ENCODE results near the gene AKR1C2.
"Not testable (repeated sequence)": the region's sequence is repeated elsewhere in the genome, so short reads cannot be mapped to it uniquely, and the experiment has no call there.

The AKR1C2 gene

DNA sequence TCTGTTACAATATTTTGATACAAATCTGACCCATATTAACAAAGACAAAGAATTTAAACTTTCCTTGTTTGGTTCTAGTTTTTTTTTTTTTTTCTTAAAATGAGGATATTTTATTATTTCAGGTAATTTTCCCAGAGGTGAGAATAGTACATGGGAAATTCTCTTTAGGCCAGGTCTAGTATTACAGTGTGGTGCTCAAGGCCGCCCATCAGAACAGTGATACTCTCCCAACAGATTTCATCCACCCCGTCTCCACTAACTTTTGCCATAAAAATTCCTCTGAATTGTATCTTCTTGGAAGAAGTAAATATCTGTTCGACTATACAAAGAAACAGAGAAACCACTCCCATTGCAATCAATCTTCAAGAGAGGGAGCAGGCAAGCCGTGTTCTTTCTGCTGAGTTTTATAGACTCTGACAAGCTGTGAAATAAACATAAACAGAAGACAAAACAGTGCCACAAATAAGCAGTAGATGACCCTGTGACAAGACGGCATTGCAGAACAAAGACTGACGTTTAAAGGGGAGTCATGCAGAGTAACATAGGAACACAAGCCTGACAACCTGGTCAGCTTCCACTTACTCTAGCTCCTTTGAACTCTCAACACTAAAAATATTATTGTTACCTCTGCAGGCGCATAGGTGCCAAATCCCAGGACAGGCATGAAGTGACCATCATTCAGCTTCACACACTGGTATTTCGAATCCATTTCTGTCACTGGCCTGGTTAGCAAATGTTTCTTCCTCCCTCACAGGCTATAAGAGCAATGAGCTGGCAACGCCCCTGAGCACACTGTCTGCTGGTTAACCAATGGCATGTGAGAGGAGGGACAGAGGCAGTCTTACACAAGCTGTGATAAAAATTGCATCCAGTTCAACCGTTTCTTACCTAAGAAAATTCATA, at the start of gene AKR1C2:
AKR1C2 (minus strand) TSS at position 731 of the 903 bp plus-strand sequence; CDS start at position 709, 22 bp downstream.
- not testable (repeated sequence) for DNase-seq (ENCODE audit: low read depth in 3 of 3)

DNA sequence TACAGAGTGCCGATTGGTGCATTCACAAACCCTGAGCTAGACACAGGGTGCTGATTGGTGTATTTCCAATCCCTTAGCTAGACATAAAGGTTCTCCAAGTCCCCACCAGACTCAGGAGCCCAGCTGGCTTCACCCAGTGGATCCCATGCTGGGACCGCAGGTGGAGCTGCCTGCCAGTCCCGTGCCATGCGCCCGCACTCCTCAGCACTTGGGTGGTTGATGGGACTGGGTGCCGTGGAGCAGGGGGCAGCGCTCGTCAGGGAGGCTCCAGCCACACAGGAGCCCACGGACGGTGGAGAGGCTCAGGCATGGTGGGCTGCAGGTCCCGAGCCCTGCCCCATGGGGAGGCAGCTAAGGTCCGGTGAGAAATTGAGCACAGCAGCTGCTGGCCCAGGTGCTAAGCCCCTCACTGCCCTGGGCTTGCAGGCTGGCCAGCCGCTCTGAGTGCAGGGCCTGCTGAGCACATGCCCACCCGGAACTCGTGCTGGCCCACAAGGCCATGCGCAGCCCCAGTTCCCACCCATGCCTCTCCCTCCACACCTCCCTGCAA, 49.4 kb upstream of the AKR1C2 start:
- DNase-seq (ENCODE audit: low read depth in 3 of 3) = not testable (repeated sequence)

DNA sequence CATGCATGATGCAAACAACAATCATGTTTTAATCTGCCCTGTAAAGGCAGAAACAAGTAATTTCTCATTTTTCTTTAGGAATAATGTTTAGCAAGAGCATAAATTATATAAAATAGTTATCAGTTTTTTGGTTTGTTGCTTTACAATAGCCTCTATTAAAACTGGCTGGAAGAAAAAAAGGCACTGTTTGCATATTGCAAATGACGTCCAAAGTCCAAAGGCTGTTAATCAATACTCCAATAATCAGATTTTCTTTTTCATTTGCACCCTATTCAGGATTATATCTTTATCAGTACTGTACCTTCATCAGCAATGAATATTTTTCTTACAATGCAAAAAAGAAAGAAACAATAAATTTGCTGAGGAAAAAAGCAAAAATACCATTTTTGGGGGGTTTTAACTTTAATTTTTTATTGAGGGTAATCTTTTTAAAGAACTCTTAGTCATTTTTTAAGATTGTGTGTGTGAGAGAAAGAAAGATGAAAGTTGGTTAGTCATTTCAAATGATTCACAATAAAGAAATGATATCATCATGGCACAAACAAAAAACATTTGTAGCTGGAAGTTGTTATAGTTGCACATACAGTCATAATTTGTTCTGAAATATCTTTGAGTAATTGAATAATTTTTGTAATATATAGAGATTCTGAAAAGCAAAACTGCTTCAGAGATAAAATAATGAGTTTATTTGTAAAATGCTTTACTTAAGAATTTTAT, 44.4 kb upstream of the AKR1C2 start:
- no peak for DNase-seq (ENCODE audit: low read depth in 3 of 3)

DNA sequence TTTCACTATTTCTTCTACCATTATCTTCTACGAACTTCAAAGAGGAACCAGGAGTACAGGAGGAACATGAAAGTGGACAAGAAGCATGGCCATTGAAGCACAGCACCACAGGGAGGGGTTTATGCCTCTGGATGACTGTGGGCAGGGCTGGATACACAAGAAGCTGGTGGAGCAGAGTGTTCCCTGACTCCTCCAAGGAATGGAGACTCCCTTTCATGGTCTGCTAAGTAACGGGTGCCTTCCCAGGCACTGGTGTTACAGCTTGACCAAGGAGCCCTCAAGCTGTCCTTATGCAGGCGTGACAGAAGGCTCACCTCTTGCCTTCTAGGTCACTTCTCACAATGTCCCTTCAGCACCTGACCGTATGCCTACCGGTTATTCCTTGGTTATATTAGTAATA, 43.4 kb upstream of the AKR1C2 start:
- not testable (repeated sequence) for DNase-seq (ENCODE audit: low read depth in 3 of 3)

DNA sequence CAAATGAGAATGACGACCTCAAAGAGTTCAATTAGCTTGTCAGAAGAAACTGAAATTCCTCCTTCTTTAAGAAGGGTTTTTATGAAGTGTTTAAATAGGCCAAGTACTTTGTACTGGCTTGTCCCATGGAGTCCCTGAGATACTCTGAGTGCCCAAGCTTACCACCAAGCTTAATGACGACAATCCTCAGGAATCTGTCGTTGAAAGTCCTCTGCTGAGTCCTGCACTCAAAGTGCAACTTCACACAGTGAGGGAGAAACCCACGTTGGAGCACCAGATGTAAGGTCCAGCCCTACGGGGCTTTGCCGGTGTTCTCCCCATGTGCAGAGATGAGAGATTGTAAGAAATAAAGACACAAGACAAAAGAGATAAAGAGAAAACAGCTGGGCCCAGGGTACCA, 42.8 kb upstream of the AKR1C2 start:
- DNase-seq (ENCODE audit: low read depth in 3 of 3) = no peak

DNA sequence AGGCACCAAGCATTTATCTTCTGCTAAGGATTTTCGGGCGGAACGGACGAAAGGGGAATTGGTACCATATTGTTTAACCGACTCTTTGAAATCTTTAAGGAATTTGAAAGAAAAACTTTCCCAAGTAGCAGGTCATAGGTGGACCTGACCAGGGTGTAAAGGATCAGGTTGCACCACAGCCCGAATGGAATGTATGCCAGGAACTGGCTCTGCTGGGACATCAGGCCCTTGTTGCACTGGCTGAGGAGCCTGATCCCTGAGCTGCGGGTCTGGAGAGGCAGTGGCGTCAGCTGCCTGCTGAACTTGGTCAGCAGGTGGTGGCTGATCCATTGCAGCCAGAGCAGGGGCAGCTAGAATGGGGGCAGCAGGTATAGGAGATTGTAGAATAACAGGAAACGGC, 41.4 kb upstream of the AKR1C2 start:
- no peak for DNase-seq (ENCODE audit: low read depth in 3 of 3)

DNA sequence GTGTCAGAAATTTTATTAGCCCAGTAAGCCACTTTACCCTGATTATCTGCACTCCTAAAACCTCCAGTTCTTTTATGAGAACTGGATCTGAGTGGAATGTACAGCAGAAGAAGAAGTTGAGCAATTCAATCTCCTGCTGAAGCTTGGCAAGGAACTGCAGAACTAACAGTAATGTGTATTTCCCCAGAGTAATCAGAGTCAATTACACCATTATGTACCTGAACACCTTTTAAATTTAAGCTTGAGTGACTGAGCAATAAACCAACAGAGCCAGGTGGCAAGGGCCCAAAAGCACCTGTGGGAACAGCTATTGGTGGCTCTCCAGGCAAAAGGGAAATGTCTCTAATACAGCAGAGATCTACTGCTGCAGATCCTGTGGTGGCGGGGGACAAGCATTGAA, 40.1 kb upstream of the AKR1C2 start:
- no peak for DNase-seq (ENCODE audit: low read depth in 3 of 3)

DNA sequence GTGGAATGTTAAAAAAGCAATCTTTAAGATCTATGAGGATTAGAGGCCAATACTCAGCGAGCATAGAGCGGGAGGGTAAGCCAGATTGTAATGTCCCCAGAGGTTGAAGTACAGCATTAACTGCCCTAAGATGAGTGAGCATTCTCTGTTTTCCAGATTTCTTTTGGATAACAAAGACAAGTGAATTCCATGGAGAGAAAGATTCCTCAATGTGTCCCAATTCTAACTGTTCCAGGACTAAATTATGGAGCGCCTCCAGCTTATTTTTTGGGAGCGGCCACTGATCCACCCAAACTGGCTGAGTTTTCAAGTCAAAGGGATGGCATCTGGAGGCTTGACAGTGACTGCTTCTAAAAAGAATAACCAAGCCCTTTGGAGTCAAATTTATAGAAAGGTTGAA, 39.3 kb upstream of the AKR1C2 start:
- no peak for DNase-seq (ENCODE audit: low read depth in 3 of 3)

DNA sequence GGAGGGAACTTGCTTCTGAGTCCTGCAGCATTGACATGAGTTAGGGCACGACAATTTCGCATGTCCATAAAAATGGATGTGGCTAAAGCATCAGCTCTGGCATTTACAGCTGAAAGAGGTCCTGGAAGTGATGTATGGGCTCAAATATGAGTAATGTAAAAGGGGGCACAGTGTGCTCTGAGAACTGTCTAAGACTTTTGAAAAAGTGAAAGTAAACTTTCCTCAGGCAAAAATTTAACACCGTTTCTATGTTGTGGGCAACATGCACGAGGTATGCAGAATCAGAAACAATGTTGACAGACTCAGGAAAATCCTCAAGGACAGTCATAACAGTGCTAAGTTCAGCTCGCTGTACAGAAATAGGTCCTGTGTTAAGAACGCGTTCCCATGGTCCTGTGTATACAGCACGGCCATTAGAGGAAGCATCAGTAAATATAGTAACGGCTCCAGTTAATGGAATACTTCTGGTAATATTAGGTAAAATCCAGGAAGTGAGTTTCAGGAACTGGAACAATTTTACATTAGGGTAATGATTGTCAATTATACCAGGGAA, 37.9 kb upstream of the AKR1C2 start:
- no peak for DNase-seq (ENCODE audit: low read depth in 3 of 3)

DNA sequence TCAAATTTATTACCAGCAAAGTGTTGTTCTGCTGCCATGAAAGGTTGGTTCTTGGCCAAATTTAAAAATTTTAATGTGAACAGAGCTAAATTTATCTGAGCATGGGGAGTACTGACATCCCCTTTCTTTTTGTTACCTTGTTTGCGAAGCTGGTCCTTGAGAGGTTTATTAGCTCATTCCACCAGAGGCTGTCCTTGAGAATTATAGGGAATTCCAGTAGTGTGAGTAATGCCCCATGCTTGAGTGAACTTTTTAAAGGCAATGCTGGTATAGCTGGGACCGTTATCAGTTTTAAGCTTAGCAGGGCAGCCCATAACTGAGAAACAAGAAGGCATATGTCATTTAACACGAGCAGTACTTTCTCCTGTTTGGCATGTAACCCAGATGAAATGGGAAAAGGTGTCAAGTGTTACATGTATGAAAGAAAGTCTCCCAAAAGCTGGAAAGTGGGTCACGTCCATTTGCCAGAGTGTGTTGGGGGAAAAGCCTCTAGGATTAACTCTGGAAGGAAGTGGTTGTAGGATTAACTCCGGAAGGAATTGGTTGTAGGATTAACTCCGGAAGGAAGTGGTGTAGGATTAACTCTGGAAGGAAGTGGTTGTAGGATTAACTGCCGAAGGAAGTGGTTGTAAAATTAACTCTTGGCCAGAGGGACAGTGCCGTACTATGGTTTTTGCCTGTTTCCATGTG, 37.3 kb upstream of the AKR1C2 start:
- no peak for DNase-seq (ENCODE audit: low read depth in 3 of 3)

DNA sequence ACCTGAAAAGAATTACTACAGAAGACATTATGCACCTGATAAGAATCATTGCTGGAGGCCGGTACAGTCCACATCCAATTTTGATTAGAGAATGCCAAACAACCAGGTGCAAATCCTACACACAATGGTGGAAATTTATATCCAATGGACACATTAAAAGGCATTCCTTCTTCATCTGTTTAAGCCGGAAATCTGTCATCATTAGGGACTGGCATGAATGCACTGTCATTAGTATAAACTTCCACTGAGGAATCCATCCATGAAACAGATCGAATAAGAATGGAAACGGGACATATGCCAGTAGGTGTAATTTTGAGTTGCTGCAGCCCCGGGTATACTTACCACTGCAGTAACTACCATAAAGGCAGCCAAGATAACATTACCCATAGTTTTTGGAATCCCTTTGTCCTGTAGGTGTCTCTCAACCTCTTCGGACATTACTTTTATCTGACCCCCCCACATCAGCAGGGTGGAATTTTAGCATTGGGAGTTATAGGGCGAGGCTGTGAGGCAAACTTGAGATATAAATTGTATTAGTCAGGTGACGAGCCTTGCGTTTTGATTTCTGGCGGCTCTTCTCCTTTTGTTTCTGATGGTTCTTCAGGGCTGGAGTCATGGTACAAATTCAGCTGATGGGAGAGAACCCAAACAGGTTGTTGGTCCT, 36.5 kb upstream of the AKR1C2 start:
- no peak for DNase-seq (ENCODE audit: low read depth in 3 of 3)

DNA sequence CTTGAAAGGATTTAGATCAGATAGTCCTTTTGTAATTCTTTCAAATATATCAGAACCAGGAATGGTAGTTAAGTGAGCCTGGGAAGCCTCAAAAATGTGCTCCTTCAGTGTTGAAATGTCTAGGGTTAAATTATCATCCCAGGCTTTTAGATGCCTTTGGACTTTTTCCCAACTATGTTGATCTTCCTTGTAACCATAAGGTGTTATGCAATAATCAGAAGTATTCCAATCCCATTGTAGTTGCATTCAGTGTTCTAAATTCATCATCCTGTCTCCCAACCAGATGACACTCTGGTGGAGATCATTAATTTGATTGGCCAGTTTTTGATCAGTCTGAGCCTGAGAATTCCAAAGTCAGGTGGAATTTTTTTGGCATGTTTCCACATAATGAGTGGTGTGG, 35.1 kb upstream of the AKR1C2 start:
- no peak for DNase-seq (ENCODE audit: low read depth in 3 of 3)

DNA sequence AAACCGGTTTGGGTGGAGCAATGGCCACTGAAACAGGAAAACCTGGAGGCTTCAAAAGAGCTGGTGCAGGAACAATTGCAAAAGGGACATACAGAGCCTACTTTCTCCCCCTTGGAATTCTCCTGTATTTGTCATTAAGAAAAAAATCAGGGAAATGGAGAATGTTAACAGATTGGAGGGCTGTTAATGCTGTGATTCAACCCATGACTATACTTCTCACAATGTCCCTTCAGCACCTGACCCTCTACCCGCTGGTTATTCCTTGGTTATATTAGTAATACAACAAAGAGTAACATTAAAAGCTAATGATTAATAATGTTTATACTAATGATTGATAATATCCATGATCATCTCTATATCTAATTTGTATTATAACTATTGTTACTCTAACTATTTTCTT, 34.4 kb upstream of the AKR1C2 start:
- DNase-seq (ENCODE audit: low read depth in 3 of 3) = no peak

DNA sequence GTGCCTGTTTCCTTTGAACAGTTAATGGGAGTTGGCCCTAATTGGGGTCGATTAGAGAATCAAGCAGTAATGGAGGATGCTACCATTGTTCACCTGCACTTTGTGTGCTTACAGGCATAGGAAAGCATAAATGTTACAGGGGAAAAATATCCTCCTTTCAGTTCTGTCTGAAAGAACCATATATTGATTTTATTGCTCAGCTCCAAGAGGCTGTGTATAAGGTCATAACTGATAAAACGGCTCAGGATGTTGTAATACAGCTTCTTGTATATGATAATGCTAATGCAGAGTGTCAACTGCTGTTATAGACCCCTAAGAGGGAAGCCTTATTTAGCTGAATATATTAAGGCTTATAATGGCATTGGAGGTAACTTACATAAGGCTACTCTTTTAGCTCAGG, 32.9 kb upstream of the AKR1C2 start:
- DNase-seq (ENCODE audit: low read depth in 3 of 3) = no peak

DNA sequence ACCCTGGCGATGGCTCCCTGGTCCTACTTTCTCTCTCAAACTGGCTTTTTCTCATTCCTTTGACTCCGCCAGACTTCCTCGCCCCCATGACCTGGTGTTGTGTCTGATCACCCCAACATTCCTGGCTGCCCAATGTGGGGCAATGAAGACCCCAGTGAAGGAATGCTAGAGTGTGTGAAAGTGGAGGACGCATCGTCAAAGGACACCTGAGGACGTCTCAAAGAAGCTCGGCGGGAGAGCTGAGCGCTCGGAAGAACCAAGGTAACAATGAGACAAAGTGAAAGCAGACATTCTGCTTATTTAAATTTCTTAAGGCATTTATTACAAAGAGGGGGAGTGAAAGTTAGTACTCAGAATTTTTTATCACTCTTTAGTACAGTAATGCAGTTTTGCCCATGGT, 31.7 kb upstream of the AKR1C2 start:
- no peak for DNase-seq (ENCODE audit: low read depth in 3 of 3)

DNA sequence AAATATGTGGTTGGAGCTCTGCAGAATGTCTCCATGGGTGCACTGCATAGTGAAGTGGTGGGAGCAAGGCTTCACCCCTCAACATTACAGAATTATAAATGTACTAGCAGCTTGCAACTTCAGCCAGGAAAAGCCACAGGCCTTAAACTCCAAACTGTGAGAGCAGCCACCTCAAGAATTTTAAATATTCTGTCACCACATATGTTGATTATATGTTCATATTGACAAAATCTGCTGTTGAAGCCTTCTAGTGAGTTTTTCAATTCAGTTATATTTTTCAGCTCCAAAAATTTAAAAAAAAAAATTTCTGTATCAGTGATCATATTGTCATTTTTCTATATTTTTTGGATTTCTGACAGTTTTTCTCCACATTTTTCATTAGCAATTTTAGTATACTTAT, 30.9 kb upstream of the AKR1C2 start:
- no peak for DNase-seq (ENCODE audit: low read depth in 3 of 3)

DNA sequence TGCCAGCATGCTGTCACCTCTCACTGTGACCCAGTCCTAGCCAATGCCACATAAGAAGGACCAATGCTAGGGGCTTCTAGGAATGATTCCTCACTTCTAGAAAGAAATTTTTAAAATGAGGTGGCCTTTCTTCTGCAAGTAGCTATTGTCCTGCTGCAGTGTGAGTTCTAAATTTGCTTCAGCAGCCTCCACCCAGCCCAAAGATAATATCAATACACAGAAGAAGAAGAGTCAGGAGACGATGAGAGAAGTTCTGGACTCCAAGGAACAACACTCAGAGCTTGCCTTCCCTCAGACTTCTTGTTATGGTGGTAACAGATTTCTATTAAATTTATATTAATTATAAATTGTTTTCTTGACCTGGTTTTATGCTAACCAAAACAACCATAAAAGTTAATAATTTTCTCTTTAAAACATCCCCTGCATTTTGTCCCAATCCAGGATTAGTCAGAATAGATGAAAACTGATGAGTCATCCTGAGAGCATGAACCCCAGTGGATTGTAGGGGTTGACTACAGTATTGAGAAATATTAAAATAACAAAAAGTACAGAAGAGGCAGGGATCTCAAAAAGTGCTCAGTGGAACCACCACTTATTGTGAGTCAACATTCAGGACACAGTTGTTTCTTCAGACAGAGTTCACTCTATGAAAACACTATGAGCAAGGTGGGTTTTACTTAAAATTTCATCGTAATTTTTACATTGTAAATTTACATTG, 29.6 kb upstream of the AKR1C2 start:
- DNase-seq (ENCODE audit: low read depth in 3 of 3) = no peak

DNA sequence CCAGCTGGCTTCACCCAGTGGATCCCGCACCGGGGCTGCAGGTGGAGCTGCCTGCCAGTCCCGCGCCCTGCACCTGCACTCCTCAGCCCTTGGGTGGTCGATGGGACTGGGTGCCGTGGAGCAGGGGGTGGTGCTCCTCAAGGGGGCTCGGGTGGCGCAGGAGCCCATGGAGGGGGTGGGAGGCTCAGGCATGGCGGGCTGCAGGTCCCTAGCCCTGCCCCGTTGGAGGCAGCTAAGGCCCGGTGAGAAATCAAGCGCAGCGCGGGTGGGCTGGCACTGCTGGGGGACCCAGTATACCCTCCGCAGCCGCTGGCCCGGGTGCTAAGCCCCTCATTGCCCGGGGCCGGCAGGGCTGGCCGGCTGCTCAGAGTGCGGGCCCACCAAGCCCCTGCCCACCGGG, 28.8 kb upstream of the AKR1C2 start:
- DNase-seq (ENCODE audit: low read depth in 3 of 3) = not testable (repeated sequence)

DNA sequence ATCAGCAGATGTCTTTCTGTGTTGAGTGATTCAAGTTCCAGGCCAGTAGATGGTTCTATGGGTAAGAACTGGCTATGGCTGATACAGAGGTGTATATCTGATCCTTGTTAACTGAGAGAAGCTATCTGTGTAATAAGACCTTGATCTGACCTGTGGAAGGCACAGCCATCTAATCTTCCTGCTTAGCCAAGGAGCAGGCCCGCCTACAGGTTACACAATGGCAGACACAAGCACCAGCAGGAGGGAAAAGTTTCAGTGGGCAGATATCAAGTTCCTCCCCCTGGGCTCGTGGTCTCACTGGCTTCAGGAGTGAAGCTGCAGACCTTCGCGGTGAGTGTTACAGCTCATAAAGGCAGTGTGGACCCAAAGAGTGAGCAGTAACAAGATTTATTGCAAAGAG, 27.9 kb upstream of the AKR1C2 start:
- DNase-seq (ENCODE audit: low read depth in 3 of 3) = not testable (repeated sequence)

DNA sequence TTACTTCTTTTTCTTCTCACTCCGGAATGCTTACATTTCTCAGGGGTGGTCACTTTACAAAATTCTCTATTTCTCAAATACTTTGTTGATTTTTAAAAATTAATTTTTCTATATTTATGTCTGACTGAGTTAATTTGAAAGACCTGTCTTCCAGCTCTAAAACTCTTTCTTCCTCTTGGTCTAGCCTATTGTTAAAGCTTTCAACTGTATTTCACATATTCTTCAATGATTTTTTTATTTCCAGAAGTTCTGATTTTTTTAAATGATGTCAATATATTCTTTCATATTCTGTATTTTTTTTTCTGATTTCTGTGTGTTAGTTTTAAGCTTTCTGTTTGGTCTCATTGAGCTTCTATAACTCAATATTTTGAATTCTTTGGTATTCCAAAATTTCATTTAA, 27.3 kb upstream of the AKR1C2 start:
- no peak for DNase-seq (ENCODE audit: low read depth in 3 of 3)

DNA sequence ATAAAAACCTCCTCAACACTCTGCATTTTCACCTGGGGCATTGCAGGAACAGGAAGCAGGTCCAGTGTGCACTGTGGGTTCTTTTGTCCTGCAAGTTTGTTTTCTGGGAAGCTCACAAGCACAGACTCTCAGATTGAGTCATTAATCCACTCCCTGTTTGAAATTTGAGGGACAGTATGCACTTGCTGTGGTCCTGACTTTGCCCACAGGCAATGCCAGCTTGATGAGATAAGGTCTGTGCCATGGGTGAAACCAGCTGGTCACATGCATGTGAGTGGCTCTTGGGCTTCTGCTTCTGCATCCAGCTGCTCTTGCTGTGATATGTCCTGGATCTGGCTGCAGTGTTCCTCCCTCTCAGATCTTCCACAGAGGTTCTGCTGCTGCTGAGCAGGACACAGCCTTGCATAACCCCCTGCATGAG, 21.8 kb upstream of the AKR1C2 start:
- DNase-seq (ENCODE audit: low read depth in 3 of 3) = not testable (repeated sequence)

All from stimulated activated CD4-positive, alpha-beta T cell treated with anti-CD3 and anti-CD28 coated beads, TNF-alpha, amount 100 ng/mL, for 24 hours (primary cell).